IMR-90 (cell line): ENCODE results near the gene KLF13. TPM values are rescaled to one million over a fixed set of nuclear protein-coding genes. Genes with fewer than 3 reads are reported as not detected.

Source experiments
- ATAC-seq: fragments of 200-7000 bp; cut with Tn5 transposase; 2 replicates; pipeline ENCODE4 v1.9.1; 2020; ENCODE audit warnings: low read depth, mild to moderate bottlenecking, moderate library complexity
- BruUV-seq: library from RNA; stranded (reverse); fragments of 400-500 nt; replicated peaks from 2 replicates; lab custom pipeline; 2021; lab: Mats Ljungman, UMichigan
- CTCF ChIA-PET: fragments of 300-600 bp; formaldehyde crosslinking; extraction: SDS; loops from one replicate; lab custom pipeline; 2021; ENCODE audit warnings: antibody characterized with exemption; lab: Yijun Ruan, JAX
- POLR2A ChIA-PET: fragments of 300-600 bp; sonication (Branson Sonifier 250); formaldehyde crosslinking; loops from one replicate; lab custom pipeline; 2022; ENCODE audit warnings: antibody characterized with exemption; ENCODE audit not compliant: unreplicated experiment; lab: Charles Lee
- DNase-seq: peaks from one replicate; pipeline ENCODE4 v3.0.0; 2013
- H2AFZ ChIP-seq: replicated peaks from 2 replicates; pipeline ENCODE3; 2013; ENCODE audit warnings: low read length, mild to moderate bottlenecking; ENCODE audit not compliant: poor library complexity
- H2AK5ac ChIP-seq: 2 replicates; pipeline ENCODE4 v1.6.1; 2013; ENCODE audit warnings: low read depth, low read length, inconsistent platforms
- H2AK9ac ChIP-seq: replicated peaks from 2 replicates; pipeline ENCODE3; 2013; ENCODE audit warnings: mild to moderate bottlenecking, low read depth, low read length, moderate library complexity; ENCODE audit not compliant: poor library complexity
- H2BK120ac ChIP-seq: 2 replicates; pipeline ENCODE4 v1.6.1; 2013; ENCODE audit warnings: low read depth, low read length, inconsistent platforms
- H2BK15ac ChIP-seq: 3 replicates; pipeline ENCODE4 v1.6.1; 2013; ENCODE audit warnings: low read depth, low read length, inconsistent platforms
- H2BK20ac ChIP-seq: 2 replicates; pipeline ENCODE4 v1.6.1; 2013; ENCODE audit warnings: low read depth, mild to moderate bottlenecking, inconsistent platforms, low read length, moderate library complexity
- H2BK5ac ChIP-seq: 2 replicates; pipeline ENCODE4 v1.6.1; 2013; ENCODE audit warnings: mild to moderate bottlenecking, low read depth, low read length, inconsistent platforms; ENCODE audit not compliant: poor library complexity, severe bottlenecking
- H3K14ac ChIP-seq: replicated peaks from 2 replicates; pipeline ENCODE4 v1.6.1; 2013; ENCODE audit warnings: low read depth, low read length, inconsistent platforms
- H3K18ac ChIP-seq: 2 replicates; pipeline ENCODE4 v1.6.1; 2013; ENCODE audit warnings: low read depth, low read length, control low read depth
- H3K23ac ChIP-seq: 2 replicates; pipeline ENCODE4 v1.6.1; 2013; ENCODE audit warnings: low read depth, low read length, inconsistent platforms
- H3K27ac ChIP-seq: 2 replicates; pipeline ENCODE4 v1.5.1; 2013; ENCODE audit warnings: mild to moderate bottlenecking, control low read depth, low read length; ENCODE audit not compliant: insufficient read depth
- H3K27me3 ChIP-seq: 2 replicates; pipeline ENCODE4 v1.6.1; 2013; ENCODE audit warnings: low read length; ENCODE audit not compliant: control insufficient read depth, insufficient read depth
- H3K36me3 ChIP-seq: 2 replicates; pipeline ENCODE4 v1.6.1; 2013; ENCODE audit warnings: low read length, mixed read lengths; ENCODE audit not compliant: control insufficient read depth, insufficient read depth
- H3K4ac ChIP-seq: 2 replicates; pipeline ENCODE4 v1.6.1; 2013; ENCODE audit warnings: low read depth, low read length, inconsistent platforms
- H3K4me1 ChIP-seq: 2 replicates; pipeline ENCODE4 v1.6.1; 2013; ENCODE audit warnings: low read length, mixed read lengths; ENCODE audit not compliant: control insufficient read depth, insufficient read depth
- H3K4me2 ChIP-seq: 2 replicates; pipeline ENCODE4 v1.6.1; 2013; ENCODE audit warnings: low read depth, mild to moderate bottlenecking, control low read depth, low read length, moderate library complexity
- H3K4me3 ChIP-seq: 2 replicates; pipeline ENCODE4 v1.5.1; 2013; ENCODE audit warnings: low read depth, mild to moderate bottlenecking, control low read depth, low read length, moderate library complexity; ENCODE audit not compliant: insufficient read depth
- H3K56ac ChIP-seq: 2 replicates; pipeline ENCODE4 v1.6.1; 2013; ENCODE audit warnings: low read length, inconsistent platforms; ENCODE audit not compliant: insufficient read depth; ENCODE audit errors: extremely low read depth
- H3K79me1 ChIP-seq, 2 experiments: 2 replicates each; pipeline ENCODE4 v1.6.1; 2013; ENCODE audit warnings: low read length in 2 of 2, inconsistent platforms in 1 of 2, low read depth in 1 of 2
- H3K9ac ChIP-seq: 2 replicates; pipeline ENCODE4 v1.6.1; 2013; ENCODE audit warnings: low read depth, low read length, control low read depth
- H3K9me1 ChIP-seq: 2 replicates; pipeline ENCODE4 v1.6.1; 2013; ENCODE audit warnings: low read length, inconsistent platforms; ENCODE audit not compliant: insufficient read depth
- H3K9me3 ChIP-seq: 2 replicates; pipeline ENCODE4 v1.6.1; 2013; ENCODE audit warnings: low read length; ENCODE audit not compliant: control insufficient read depth, insufficient read depth
- H4K20me1 ChIP-seq: 2 replicates; pipeline ENCODE4 v1.6.1; 2013; ENCODE audit warnings: low read length, inconsistent platforms; ENCODE audit not compliant: insufficient read depth
- H4K5ac ChIP-seq: 2 replicates; pipeline ENCODE4 v1.6.1; 2013; ENCODE audit warnings: mild to moderate bottlenecking, low read depth, low read length, control low read depth
- H4K8ac ChIP-seq, 2 experiments: 2 replicates each; pipeline ENCODE4 v1.6.1; 2013; ENCODE audit warnings: low read depth in 2 of 2, low read length in 2 of 2, control low read depth in 1 of 2, inconsistent platforms in 1 of 2
- H4K91ac ChIP-seq: 2 replicates; pipeline ENCODE4 v1.6.1; 2013; ENCODE audit warnings: low read depth, low read length, inconsistent platforms; ENCODE audit not compliant: insufficient read depth
- BHLHE40 ChIP-seq: fragments of 150-350 bp; IDR thresholded peaks from 2 replicates; pipeline ENCODE4 v1.6.1; 2016; ENCODE audit warnings: mild to moderate bottlenecking, low read depth, low read length
- CEBPB ChIP-seq: IDR thresholded peaks from 2 replicates; pipeline ENCODE4 v1.6.1; 2012; ENCODE audit warnings: low read depth, low read length, improper control_type of control experiment
- CHD1 ChIP-seq: IDR thresholded peaks from 2 replicates; pipeline ENCODE4 v1.6.1; 2012; ENCODE audit warnings: low read depth, low read length, improper control_type of control experiment
- ELK1 ChIP-seq: fragments of 150-350 bp; IDR thresholded peaks from 2 replicates; pipeline ENCODE4 v1.6.1; 2016; ENCODE audit warnings: low read depth, mild to moderate bottlenecking, low read length, moderate library complexity, borderline replicate concordance
- MAFK ChIP-seq: IDR thresholded peaks from 2 replicates; pipeline ENCODE4 v1.6.1; 2012; ENCODE audit warnings: low read depth, low read length, improper control_type of control experiment
- MAZ ChIP-seq: IDR thresholded peaks from 2 replicates; pipeline ENCODE4 v1.6.1; 2012; ENCODE audit warnings: low read depth, mild to moderate bottlenecking, low read length, improper control_type of control experiment, moderate library complexity, borderline replicate concordance
- MXI1 ChIP-seq: IDR thresholded peaks from 2 replicates; pipeline ENCODE4 v1.6.1; 2012; ENCODE audit warnings: low read depth, mild to moderate bottlenecking, low read length, moderate library complexity, borderline replicate concordance
- NFE2L2 ChIP-seq: fragments of 150-350 bp; IDR thresholded peaks from 2 replicates; pipeline ENCODE4 v1.6.1; 2016; ENCODE audit warnings: low read depth, mild to moderate bottlenecking, low read length
- POLR2A ChIP-seq: IDR thresholded peaks from 2 replicates; pipeline ENCODE4 v1.6.1; 2012; ENCODE audit warnings: mild to moderate bottlenecking, low read depth, low read length
- RAD21 ChIP-seq: IDR thresholded peaks from 2 replicates; pipeline ENCODE4 v1.6.1; 2012; ENCODE audit warnings: low read length, improper control_type of control experiment
- RCOR1 ChIP-seq: IDR thresholded peaks from 2 replicates; pipeline ENCODE4 v1.6.1; 2012; ENCODE audit warnings: mild to moderate bottlenecking, low read length, improper control_type of control experiment; ENCODE audit not compliant: insufficient replicate concordance
- RFX5 ChIP-seq: IDR thresholded peaks from 2 replicates; pipeline ENCODE4 v1.8.0; 2012; ENCODE audit warnings: low read depth, mild to moderate bottlenecking, low read length, moderate library complexity
- SMC3 ChIP-seq: fragments of 150-350 bp; IDR thresholded peaks from 2 replicates; pipeline ENCODE4 v1.6.1; 2016; ENCODE audit warnings: low read depth, mild to moderate bottlenecking, antibody characterized with exemption, low read length, moderate library complexity
- WGBS, 2 experiments: methylation state at CpG; one replicate each; pipeline versions ENCODE4 v1.1.5 to v1.1.7; 2013; ENCODE audit warnings: missing lambda C conversion rate in 2 of 2; ENCODE audit not compliant: insufficient read length in 1 of 2; ENCODE audit errors: extremely low coverage in 2 of 2; 5-methylcytosine and 5-hydroxymethylcytosine counted together
- dilution Hi-C: fragments of 300-500 bp; cut with HindIII; formaldehyde crosslinking; loops from one replicate; pipeline ENCODE4 v1.14.3; 2018; ENCODE audit warnings: low sequenced_read_pairs; ENCODE audit not compliant: unreplicated experiment
- in situ Hi-C: fragments of 300-500 bp; cut with MboI; formaldehyde crosslinking; loops from 3 replicates; pipeline ENCODE4 v1.14.3; 2019; ENCODE audit warnings: low sequenced_read_pairs, inconsistent platforms, mixed read lengths
- intact Hi-C: fragments of 100-400 bp; cut with micrococcal nuclease; formaldehyde crosslinking; loops from 2 replicates; pipeline ENCODE4 v1.10.0; 2022
- polyA plus RNA-seq, 3 experiments: library from polyadenylated mRNA; depleted of rRNA; stranded (reverse); fragments of >200 nt; gene quantifications; 2 replicates each; pipeline ENCODE4 v1.2.3, GENCODE V29; 2012; ENCODE audit warnings: low replicate concordance in 1 of 3
- total RNA-seq: library from RNA; depleted of rRNA; stranded (reverse); fragments of >200 nt; gene quantifications from 2 replicates; pipeline ENCODE4 v1.2.3, GENCODE V29; 2012
- TF ChIP-seq, protein P1 (sequence below): conservative IDR thresholded peaks from 2 replicates; pipeline ENCODE4 v1.5.1; 2012; ENCODE audit warnings: mild to moderate bottlenecking, low read depth, low read length, improper control_type of control experiment

Gene KLF13
- total and polyA plus RNA-seq, 2 of the 4 experiments (the other 2 are of a cell fraction), result 9.5 to 10.6 TPM

DNA sequence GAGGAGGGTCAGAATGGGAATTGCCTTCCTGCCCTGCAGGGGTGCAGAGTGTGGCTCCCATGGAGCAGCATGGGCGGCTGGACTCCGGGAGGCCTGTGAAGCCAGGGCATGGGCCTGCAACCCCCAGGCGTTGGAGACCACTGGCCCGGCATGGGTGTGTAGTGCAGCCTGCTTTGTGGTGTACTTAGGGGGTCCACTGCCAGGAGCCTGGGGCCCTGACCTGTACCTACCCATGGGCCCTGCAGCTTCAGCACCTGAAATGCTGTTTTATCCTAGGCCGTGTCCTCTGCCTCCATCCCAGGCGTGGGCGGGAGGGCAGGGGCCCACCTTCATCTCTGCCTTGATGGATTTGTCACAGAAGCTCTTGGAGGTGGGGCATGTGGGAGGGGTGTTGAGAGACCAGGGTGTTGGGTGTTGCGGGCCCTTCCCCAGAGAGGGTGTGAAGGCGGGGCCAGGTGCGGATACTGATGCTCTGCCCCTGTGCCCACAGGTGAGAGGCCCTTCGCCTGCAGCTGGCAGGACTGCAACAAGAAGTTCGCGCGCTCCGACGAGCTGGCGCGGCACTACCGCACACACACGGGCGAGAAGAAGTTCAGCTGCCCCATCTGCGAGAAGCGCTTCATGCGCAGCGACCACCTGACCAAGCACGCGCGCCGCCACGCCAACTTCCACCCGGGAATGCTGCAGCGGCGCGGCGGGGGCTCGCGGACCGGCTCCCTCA is 45.0 kb downstream of the KLF13 start:
- Histone ChIP-seq H3K27me3 (no peaks in the 10 kb centered on the region), H4K5ac (no peak overlapping the region), H3K56ac (no peak overlapping the region), H2BK120ac (no peak overlapping the region), H3K79me1 (peaks cover 33 to 87% of the 10 kb centered on the region in 2 experiments), H4K20me1 (peaks cover 40% of the 10 kb centered on the region), H3K18ac (no peak overlapping the region), H2BK20ac (no peak overlapping the region), H2AFZ (peak overlapping the region; percentile 36), H3K4ac (no peak overlapping the region), H2AK5ac (no peak overlapping the region), H2AK9ac (no peak overlapping the region), H3K36me3 (peaks cover 12% of the 10 kb centered on the region), H3K9me3 (0 out of 2 replicates have a peak, but pooled peaks cover 2% of the 10 kb centered on the region), H3K4me2 (no peak overlapping the region), H4K91ac (no peak overlapping the region), H3K4me1 (peaks cover 5% of the 10 kb centered on the region), H3K4me3 (no peak overlapping the region), H2BK5ac (no peak overlapping the region), H3K23ac (no peak overlapping the region), H3K14ac (no peak overlapping the region), H2BK15ac (no peak overlapping the region), H3K9me1 (peaks cover 19% of the 10 kb centered on the region), H3K9ac (no peak overlapping the region), H4K8ac (no peak overlapping the region), H3K27ac (no peak overlapping the region)
- dilution Hi-C loops, result no loop called here
- ChIA-PET POLR2A (no interaction called here), CTCF (no interaction called here)
- intact Hi-C loops, result no loop called here
- no TSS peak for BruUV-seq
- WGBS, 2 experiments, result 94% methylated on average over 22 of the region's 38 CpGs; no CpG with 5 or more reads in 1 of the 2 experiments
- in situ Hi-C loops, result no loop called here
- no peak for DNase-seq
- no peak for ATAC-seq
- TF ChIP-seq CEBPB (no peak), POLR2A (no peak), RFX5 (no peak), SMC3 (no peak), NFE2L2 (no peak), BHLHE40 (no peak), MAZ (no peak), RAD21 (no peak), CHD1 (no peak), MXI1 (no peak), MAFK (no peak), ELK1 (no peak), RCOR1 (no peak)
- TF ChIP-seq, protein P1, sequence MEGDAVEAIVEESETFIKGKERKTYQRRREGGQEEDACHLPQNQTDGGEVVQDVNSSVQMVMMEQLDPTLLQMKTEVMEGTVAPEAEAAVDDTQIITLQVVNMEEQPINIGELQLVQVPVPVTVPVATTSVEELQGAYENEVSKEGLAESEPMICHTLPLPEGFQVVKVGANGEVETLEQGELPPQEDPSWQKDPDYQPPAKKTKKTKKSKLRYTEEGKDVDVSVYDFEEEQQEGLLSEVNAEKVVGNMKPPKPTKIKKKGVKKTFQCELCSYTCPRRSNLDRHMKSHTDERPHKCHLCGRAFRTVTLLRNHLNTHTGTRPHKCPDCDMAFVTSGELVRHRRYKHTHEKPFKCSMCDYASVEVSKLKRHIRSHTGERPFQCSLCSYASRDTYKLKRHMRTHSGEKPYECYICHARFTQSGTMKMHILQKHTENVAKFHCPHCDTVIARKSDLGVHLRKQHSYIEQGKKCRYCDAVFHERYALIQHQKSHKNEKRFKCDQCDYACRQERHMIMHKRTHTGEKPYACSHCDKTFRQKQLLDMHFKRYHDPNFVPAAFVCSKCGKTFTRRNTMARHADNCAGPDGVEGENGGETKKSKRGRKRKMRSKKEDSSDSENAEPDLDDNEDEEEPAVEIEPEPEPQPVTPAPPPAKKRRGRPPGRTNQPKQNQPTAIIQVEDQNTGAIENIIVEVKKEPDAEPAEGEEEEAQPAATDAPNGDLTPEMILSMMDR, result no peak
